NT2/D1 (cell line): Measurements from ENCODE around the gene POU2F3.

Experiments
- DNase-seq: peaks from one replicate; pipeline ENCODE4 v3.0.0-alpha.2; 2011; ENCODE audit warnings: low read depth, low spot score
- H3K27me3 ChIP-seq: 2 replicates; pipeline ENCODE4 v1.6.0; 2011; ENCODE audit warnings: mild to moderate bottlenecking; ENCODE audit not compliant: insufficient read length, insufficient read depth
- H3K36me3 ChIP-seq: 2 replicates; pipeline ENCODE4 v1.6.1; 2011; ENCODE audit warnings: mild to moderate bottlenecking, low read length, mixed read lengths; ENCODE audit not compliant: insufficient read depth, insufficient read length
- H3K4me1 ChIP-seq: 2 replicates; pipeline ENCODE4 v1.5.1; 2011; ENCODE audit not compliant: insufficient read depth, insufficient read length
- H3K4me3 ChIP-seq: 2 replicates; pipeline ENCODE4 v1.5.1; 2011; ENCODE audit warnings: low read depth; ENCODE audit not compliant: insufficient read length
- H3K9ac ChIP-seq: 2 replicates; pipeline ENCODE4 v1.6.0; 2011; ENCODE audit warnings: low read depth; ENCODE audit not compliant: insufficient read length
- H3K9me3 ChIP-seq: 2 replicates; pipeline ENCODE4 v1.5.1; 2011; ENCODE audit warnings: mild to moderate bottlenecking, low read length; ENCODE audit not compliant: insufficient read depth
- SUZ12 ChIP-seq: IDR thresholded peaks from 2 replicates; pipeline ENCODE4 v1.6.1; 2011; ENCODE audit not compliant: insufficient read length, insufficient read depth; ENCODE audit errors: extremely low read depth
- YY1 ChIP-seq: IDR thresholded peaks from 2 replicates; pipeline ENCODE4 v1.6.1; 2011; ENCODE audit not compliant: insufficient read length, insufficient read depth
- ZNF274 ChIP-seq: IDR thresholded peaks from 2 replicates; pipeline ENCODE4 v1.6.1; 2011; ENCODE audit warnings: mild to moderate bottlenecking, low read depth, low read length

POU2F3 gene

DNA sequence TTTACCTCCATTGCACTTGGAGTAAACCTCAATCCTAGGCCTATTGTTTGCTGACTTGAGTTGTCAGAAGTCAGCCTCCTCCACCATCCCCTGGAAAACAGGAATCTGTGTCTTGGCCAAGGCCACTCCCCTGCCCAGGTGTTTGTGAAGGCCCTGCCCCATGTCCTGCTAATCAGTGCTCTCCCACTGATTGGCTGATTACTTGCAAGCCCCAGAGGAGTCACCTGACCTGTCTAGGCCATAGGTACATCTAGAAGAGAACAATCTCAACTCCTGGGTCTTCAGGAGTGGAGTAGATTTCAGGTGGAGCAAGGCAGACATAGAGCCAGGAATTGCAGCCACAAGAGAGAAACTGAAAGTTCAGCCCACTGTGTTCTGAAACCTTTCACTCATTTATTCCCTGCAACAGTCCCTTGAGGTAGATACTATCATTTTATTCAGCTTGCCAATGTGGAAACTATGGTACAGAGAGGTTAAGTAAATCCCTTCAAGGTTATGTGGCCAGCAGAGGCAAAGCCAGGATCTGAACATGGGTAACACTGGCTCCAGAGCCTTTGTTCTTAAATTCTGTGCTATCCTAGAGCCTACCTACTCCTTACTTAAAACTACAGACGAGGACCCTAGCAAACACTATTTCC is 18.7 kb upstream of the POU2F3 start:
- no peak for TF ChIP-seq YY1
- no peak for TF ChIP-seq SUZ12
- TF ChIP-seq ZNF274: no peak
- Histone ChIP-seq H3K4me1 (peaks cover 18% of the 10 kb centered on the region), H3K4me3 (no peak overlapping the region), H3K9me3 (no peaks in the 10 kb centered on the region), H3K36me3 (peaks cover 3% of the 10 kb centered on the region), H3K27me3 (peaks cover 6% of the 10 kb centered on the region), H3K9ac (no peak overlapping the region)
- no peak for DNase-seq

DNA sequence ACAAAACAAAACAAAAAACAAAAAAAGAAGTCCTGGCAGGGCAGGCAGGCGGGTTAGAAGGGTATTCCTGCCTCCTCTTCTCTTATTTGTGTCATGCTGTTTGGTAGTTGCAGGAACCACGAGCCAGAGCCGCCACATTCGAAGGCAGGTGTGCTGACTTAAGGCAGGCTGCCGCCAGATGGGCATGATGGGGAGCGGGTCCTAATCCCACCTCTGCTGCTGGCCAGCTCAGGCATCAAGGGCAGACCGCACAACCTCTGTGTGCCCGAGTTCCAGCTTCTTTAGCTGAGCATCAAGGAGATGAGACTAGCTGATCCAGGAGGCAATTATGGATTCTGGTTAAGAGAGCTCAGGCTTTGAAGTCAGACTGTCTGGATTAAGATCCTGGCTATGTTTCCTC is 17.0 kb upstream of the POU2F3 start:
- Histone ChIP-seq H3K36me3 (peaks cover 9% of the 10 kb centered on the region), H3K9me3 (no peaks in the 10 kb centered on the region), H3K4me3 (no peak overlapping the region), H3K9ac (no peak overlapping the region), H3K4me1 (peaks cover 13% of the 10 kb centered on the region), H3K27me3 (no peaks in the 10 kb centered on the region)
- no peak for DNase-seq
- TF ChIP-seq ZNF274: no peak
- no peak for TF ChIP-seq SUZ12
- no peak for TF ChIP-seq YY1

DNA sequence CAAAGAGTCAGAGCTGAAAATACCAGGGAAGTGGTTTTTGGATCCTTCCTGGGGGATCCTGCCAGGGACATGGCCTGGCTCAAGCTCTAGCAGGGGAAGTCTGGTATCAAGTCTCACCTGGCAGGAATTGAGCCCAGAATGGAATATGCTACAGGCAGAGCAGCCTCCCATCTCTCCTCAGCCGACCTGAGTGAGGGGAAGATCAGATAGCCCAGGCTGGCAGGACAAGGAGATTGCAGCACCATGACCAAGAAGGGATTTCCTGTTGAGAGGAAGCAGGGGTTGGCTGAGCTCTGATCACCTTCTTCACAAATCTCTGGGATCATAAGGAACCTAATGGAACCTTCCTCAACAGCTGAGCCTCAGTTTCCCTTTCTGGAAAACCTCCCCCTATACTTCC is 16.1 kb upstream of the POU2F3 start:
- no peak for DNase-seq
- H3K4me3 ChIP-seq: no peak overlapping the region
- no peak overlapping the region for H3K9ac ChIP-seq
- peaks cover 6% of the 10 kb centered on the region for H3K4me1 ChIP-seq
- TF ChIP-seq YY1 (no peak), SUZ12 (no peak), ZNF274 (no peak)
- H3K36me3 ChIP-seq: peaks cover 13% of the 10 kb centered on the region
- H3K27me3 ChIP-seq: no peaks in the 10 kb centered on the region
- H3K9me3 ChIP-seq: no peaks in the 10 kb centered on the region

DNA sequence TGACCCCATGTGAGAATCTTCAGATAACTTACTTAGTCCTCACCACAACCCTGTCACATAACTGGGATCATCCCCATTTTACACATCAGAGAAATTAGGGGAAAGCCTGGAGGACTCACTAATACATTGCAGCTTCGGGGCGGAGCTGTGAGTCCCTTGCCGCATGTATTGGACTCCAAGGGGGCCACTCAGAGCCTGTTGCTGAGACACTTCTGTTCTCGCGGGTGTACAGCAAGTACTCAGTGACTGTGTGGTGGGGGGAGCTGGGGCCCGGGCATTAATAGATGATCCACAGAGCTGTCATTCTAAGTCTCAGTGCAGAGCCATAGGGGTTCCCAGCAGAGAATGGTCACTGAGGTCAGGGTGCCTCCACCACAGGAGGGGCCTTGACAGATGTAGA is 15.6 kb upstream of the POU2F3 start:
- H3K4me3 ChIP-seq: no peak overlapping the region
- H3K9ac ChIP-seq: no peak overlapping the region
- no peak for TF ChIP-seq SUZ12
- no peak for TF ChIP-seq ZNF274
- no peak for TF ChIP-seq YY1
- DNase-seq: no peak
- no peaks in the 10 kb centered on the region for H3K9me3 ChIP-seq
- H3K27me3 ChIP-seq: no peaks in the 10 kb centered on the region
- peaks cover 6% of the 10 kb centered on the region for H3K4me1 ChIP-seq
- peaks cover 13% of the 10 kb centered on the region for H3K36me3 ChIP-seq

DNA sequence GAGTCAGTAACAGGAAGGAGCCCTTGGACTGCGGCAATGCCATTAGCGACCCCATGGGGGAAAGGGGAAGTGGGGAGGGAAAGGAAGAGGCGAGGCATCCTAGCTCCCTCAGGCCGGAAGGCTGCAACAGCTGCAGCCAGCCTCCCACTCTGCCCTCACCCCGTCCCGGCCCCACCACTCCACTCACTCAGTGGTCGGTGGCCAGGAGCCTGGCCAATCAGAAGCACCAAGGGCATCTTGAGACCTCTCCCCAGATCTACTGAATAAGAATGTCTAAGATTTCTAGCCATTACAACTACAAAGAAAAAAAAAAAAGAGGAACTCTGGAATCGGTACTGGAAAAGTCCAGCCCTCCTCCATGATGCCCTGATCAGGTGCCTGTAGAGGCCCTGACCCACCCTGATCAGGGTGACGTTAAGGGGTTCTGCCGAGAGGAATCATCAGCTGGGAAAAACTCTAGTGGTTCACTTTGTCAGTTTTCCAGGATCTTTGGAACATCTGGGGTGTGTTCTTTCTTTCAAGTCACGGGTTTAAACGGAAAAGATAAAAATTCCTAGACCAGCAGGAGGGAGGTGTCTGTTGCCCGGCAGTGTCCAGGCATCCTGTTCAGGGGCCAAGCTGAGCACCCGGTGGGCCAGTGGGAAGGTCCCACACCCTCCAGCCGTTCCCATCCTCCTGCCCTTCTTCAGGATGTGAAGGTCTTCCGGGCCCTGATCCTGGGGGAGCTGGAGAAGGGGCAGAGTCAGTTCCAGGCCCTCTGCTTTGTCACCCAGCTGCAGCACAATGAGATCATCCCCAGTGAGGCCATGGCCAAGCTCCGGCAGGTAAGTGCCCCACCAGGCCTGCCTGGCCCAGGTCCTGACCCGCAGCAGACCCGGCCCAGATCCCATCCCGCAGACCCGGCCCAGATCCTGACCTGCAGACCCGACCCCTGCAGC is 14.7 kb upstream of the POU2F3 start:
- Histone ChIP-seq H3K4me1 (peaks cover 1% of the 10 kb centered on the region), H3K9ac (no peak overlapping the region), H3K27me3 (no peaks in the 10 kb centered on the region), H3K36me3 (peaks cover 13% of the 10 kb centered on the region), H3K9me3 (no peaks in the 10 kb centered on the region), H3K4me3 (no peak overlapping the region)
- no peak for DNase-seq
- TF ChIP-seq YY1 (no peak), ZNF274 (no peak), SUZ12 (no peak)

DNA sequence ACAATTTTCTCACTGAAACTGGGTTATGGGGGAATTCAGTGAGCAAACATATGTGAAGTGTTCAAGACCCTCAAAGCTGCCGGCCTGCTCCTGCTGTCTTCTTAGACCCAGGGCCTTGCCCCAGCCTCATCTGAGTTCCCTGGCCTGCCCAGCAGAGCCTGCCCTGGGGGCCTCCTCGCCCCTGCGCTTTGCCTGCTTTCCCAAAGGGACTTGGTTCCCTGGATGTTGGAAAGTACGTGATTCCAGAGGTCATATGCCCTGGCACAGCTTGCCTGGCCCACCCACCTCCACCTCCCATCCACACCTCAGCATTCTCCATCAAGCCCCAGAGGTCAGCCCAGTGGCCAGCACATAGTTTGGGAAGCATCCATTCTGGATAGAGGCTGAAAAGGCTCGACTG is 13.7 kb upstream of the POU2F3 start:
- Histone ChIP-seq H3K9me3 (no peaks in the 10 kb centered on the region), H3K27me3 (no peaks in the 10 kb centered on the region), H3K36me3 (peaks cover 13% of the 10 kb centered on the region), H3K9ac (no peak overlapping the region), H3K4me1 (peaks cover 1% of the 10 kb centered on the region), H3K4me3 (no peak overlapping the region)
- TF ChIP-seq ZNF274: no peak
- TF ChIP-seq SUZ12: no peak
- no peak for TF ChIP-seq YY1
- DNase-seq: no peak

DNA sequence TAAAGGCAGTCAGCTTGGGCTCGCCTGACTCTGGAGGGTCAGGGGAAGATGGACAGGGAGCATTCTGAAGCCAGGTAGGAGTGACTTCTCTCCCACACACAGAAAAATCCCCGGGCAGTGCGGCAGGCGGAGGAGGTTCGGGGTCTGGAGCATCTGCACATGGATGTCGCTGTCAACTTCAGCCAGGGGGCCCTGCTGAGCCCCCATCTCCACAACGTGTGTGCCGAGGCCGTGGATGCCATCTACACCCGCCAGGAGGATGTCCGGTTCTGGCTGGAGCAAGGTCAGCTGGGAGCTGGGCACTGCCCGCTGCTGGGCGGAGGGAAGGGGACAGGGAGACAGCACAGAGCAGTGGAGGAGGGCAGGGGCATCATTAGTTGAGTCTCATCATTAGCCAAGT is 13.2 kb upstream of the POU2F3 start:
- Histone ChIP-seq H3K27me3 (no peaks in the 10 kb centered on the region), H3K4me1 (peaks cover 1% of the 10 kb centered on the region), H3K4me3 (no peak overlapping the region), H3K9me3 (no peaks in the 10 kb centered on the region), H3K36me3 (peaks cover 13% of the 10 kb centered on the region), H3K9ac (no peak overlapping the region)
- TF ChIP-seq SUZ12: no peak
- DNase-seq: no peak
